K562 (cell line): ENCODE data around the gene GPD2.

Experiments used
- BRCA1 ChIP-seq, 2 experiments: fragments of 450-650 bp in 1 of 2; sonication (generic) in 1 of 2; formaldehyde crosslinking in 1 of 2; IDR thresholded peaks; 2 replicates each; pipeline versions ENCODE4 v1.5.0 to v1.6.1; 2017 to 2020; ENCODE audit warnings: mild to moderate bottlenecking in 1 of 2, missing genetic modification reagents in 1 of 2
- EGR1 ChIP-seq: fragments of 450-650 bp; conservative IDR thresholded peaks from 2 replicates; pipeline ENCODE4 v1.6.1; 2017; ENCODE audit warnings: mild to moderate bottlenecking
- GATAD2B ChIP-seq: fragments of 450-650 bp; IDR thresholded peaks from 2 replicates; pipeline ENCODE4 v1.6.1; 2017; ENCODE audit warnings: mild to moderate bottlenecking, borderline replicate concordance
- HCFC1 ChIP-seq: IDR thresholded peaks from 2 replicates; pipeline ENCODE4 v1.6.1; 2012; ENCODE audit warnings: low read depth, low read length, improper control_type of control experiment
- POLR2A ChIP-seq: fragments of 450-650 bp; conservative IDR thresholded peaks from 2 replicates; pipeline ENCODE4 v1.6.1; 2016
- SMAD4 ChIP-seq: fragments of 250-450 bp; sonication (Bioruptor Pico); conservative IDR thresholded peaks from 2 replicates; pipeline ENCODE4 v1.8.0; 2021; ENCODE audit warnings: inconsistent platforms, mild to moderate bottlenecking, moderate library complexity
- ZNF589 ChIP-seq: fragments of 200-800 bp; sonication (Bioruptor generic); IDR thresholded peaks from 2 replicates; pipeline ENCODE4 v1.6.1; 2016; ENCODE audit warnings: low read depth, missing genetic modification characterization, missing compliant biosample characterization
- TF ChIP-seq, protein P1 (sequence below), 3 experiments: IDR thresholded peaks in 2 of 3; conservative IDR thresholded peaks in 1 of 3; 2 replicates each; pipeline ENCODE4 v1.5.1; 2011 to 2012; ENCODE audit warnings: low read length in 3 of 3, mild to moderate bottlenecking in 3 of 3, control low read depth in 2 of 3, improper control_type of control experiment in 1 of 3, inconsistent platforms in 1 of 3, low read depth in 1 of 3, mixed read lengths in 1 of 3, moderate library complexity in 1 of 3; ENCODE audit not compliant: insufficient read depth in 2 of 3
- TF ChIP-seq, protein P2 (sequence below): fragments of 250-450 bp; sonication (Bioruptor Pico); IDR thresholded peaks from 2 replicates; pipeline ENCODE4 v1.8.0; 2022; ENCODE audit warnings: inconsistent platforms
- TF ChIP-seq, protein P3 (sequence below): fragments of 250-450 bp; sonication (Bioruptor Pico); IDR thresholded peaks from 2 replicates; pipeline ENCODE4 v1.5.0; 2021
- TF ChIP-seq, protein P4 (sequence below): sonication (generic); formaldehyde crosslinking; IDR thresholded peaks from 2 replicates; pipeline ENCODE4 v1.8.1; 2023; ENCODE audit warnings: mild to moderate bottlenecking, missing genetic modification reagents

DNA sequence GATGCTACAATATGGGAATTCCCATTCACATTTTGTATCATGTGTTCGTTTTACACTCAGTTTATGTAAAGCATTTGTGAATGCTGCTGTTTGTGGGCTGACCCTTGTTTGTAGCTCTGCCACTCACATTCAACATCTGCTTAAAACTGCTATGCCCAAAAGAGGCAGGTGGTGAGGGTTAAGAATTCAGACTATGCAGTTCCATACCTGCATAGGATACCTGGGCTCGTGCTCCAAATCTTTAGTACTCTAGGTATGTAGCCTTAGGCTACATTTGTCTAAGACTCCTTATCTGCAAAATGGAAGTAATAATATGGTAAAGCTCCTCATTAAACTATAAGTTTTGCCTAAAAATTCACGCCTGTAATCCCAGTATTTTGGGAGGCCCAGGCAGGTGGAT is 199.5 kb downstream of the GPD2 start:
- TF ChIP-seq HCFC1 (no peak), ZNF589 (CRISPR knock-in tag) (no peak), POLR2A (no peak), EGR1 (no peak), SMAD4 (CRISPR knock-in tag) (no peak), GATAD2B (no peak), BRCA1 (IDR thresholded peaks at IDR 0.05) (no peak), BRCA1 (CRISPR knock-in tag; IDR thresholded peaks at IDR 0.05) (no peak)
- TF ChIP-seq, protein P1, sequence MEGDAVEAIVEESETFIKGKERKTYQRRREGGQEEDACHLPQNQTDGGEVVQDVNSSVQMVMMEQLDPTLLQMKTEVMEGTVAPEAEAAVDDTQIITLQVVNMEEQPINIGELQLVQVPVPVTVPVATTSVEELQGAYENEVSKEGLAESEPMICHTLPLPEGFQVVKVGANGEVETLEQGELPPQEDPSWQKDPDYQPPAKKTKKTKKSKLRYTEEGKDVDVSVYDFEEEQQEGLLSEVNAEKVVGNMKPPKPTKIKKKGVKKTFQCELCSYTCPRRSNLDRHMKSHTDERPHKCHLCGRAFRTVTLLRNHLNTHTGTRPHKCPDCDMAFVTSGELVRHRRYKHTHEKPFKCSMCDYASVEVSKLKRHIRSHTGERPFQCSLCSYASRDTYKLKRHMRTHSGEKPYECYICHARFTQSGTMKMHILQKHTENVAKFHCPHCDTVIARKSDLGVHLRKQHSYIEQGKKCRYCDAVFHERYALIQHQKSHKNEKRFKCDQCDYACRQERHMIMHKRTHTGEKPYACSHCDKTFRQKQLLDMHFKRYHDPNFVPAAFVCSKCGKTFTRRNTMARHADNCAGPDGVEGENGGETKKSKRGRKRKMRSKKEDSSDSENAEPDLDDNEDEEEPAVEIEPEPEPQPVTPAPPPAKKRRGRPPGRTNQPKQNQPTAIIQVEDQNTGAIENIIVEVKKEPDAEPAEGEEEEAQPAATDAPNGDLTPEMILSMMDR (IDR thresholded peaks at IDR 0.05 in 2 of 3, conservative IDR thresholded peaks at IDR 0.05 in 1 of 3; ENCODE audit: insufficient read depth in 2 of 3, low read depth in 1 of 3, low read length in 3 of 3), result no peak
- TF ChIP-seq, protein P2, sequence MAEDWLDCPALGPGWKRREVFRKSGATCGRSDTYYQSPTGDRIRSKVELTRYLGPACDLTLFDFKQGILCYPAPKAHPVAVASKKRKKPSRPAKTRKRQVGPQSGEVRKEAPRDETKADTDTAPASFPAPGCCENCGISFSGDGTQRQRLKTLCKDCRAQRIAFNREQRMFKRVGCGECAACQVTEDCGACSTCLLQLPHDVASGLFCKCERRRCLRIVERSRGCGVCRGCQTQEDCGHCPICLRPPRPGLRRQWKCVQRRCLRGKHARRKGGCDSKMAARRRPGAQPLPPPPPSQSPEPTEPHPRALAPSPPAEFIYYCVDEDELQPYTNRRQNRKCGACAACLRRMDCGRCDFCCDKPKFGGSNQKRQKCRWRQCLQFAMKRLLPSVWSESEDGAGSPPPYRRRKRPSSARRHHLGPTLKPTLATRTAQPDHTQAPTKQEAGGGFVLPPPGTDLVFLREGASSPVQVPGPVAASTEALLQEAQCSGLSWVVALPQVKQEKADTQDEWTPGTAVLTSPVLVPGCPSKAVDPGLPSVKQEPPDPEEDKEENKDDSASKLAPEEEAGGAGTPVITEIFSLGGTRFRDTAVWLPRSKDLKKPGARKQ (CRISPR knock-in tag), result no peak
- TF ChIP-seq, protein P3, sequence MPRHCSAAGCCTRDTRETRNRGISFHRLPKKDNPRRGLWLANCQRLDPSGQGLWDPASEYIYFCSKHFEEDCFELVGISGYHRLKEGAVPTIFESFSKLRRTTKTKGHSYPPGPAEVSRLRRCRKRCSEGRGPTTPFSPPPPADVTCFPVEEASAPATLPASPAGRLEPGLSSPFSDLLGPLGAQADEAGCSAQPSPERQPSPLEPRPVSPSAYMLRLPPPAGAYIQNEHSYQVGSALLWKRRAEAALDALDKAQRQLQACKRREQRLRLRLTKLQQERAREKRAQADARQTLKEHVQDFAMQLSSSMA (CRISPR knock-in tag), result no peak
- TF ChIP-seq, protein P4, sequence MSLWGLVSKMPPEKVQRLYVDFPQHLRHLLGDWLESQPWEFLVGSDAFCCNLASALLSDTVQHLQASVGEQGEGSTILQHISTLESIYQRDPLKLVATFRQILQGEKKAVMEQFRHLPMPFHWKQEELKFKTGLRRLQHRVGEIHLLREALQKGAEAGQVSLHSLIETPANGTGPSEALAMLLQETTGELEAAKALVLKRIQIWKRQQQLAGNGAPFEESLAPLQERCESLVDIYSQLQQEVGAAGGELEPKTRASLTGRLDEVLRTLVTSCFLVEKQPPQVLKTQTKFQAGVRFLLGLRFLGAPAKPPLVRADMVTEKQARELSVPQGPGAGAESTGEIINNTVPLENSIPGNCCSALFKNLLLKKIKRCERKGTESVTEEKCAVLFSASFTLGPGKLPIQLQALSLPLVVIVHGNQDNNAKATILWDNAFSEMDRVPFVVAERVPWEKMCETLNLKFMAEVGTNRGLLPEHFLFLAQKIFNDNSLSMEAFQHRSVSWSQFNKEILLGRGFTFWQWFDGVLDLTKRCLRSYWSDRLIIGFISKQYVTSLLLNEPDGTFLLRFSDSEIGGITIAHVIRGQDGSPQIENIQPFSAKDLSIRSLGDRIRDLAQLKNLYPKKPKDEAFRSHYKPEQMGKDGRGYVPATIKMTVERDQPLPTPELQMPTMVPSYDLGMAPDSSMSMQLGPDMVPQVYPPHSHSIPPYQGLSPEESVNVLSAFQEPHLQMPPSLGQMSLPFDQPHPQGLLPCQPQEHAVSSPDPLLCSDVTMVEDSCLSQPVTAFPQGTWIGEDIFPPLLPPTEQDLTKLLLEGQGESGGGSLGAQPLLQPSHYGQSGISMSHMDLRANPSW, result no peak
